Activated CD4-positive, alpha-beta T cell treated with anti-CD3 and anti-CD28 coated beads, Interleukin-2, amount 50 U/mL, for 1 hour (primary cell): ENCODE data around the gene CRTC3.
A peak's percentile ranks its signal among the peaks of the same experiment; 100 is the strongest.
"Not testable (repeated sequence)": the region's sequence is repeated elsewhere in the genome, so short reads cannot be mapped to it uniquely, and the experiment has no call there.

Source experiments
- DNase-seq: peaks from one replicate; pipeline ENCODE4 v3.0.0-alpha.2; 2020

The CRTC3 gene

GRCh38 chr15:90633360-90633759, 103.6 kb downstream of the CRTC3 start:
- no peak for DNase-seq

GRCh38 chr15:90636993-90637392, 107.3 kb downstream of the CRTC3 start:
- not testable (repeated sequence) for DNase-seq

GRCh38 chr15:90637693-90638092, 108.0 kb downstream of the CRTC3 start:
- no peak for DNase-seq

GRCh38 chr15:90638201-90638691, 108.5 kb downstream of the CRTC3 start:
- DNase-seq, result no peak

- no peak for DNase-seq
Observed at GRCh38 chr15:90638963-90639362, 109.2 kb downstream of the CRTC3 start.

- no peak for DNase-seq
Observed at GRCh38 chr15:90640862-90641261, 111.1 kb downstream of the CRTC3 start.

GRCh38 chr15:90641581-90642463, 112.1 kb downstream of the CRTC3 start:
- DNase-seq, result no peak

- DNase-seq, result no peak
Observed at GRCh38 chr15:90642464-90643300, 113.0 kb downstream of the CRTC3 start.

- no peak for DNase-seq
Observed at GRCh38 chr15:90643301-90643632, 113.5 kb downstream of the CRTC3 start.

GRCh38 chr15:90644526-90644925, 114.8 kb downstream of the CRTC3 start:
- no peak for DNase-seq

GRCh38 chr15:90644952-90645725, 115.4 kb downstream of the CRTC3 start:
- DNase-seq, result no peak

- no peak for DNase-seq
Observed at GRCh38 chr15:90645873-90646575, 116.3 kb downstream of the CRTC3 start.

- no peak for DNase-seq
Observed at GRCh38 chr15:90646662-90647305, 117.1 kb downstream of the CRTC3 start.

- DNase-seq, result no peak
Observed at GRCh38 chr15:90647326-90647725, 117.6 kb downstream of the CRTC3 start.

GRCh38 chr15:90648137-90649070, 118.7 kb downstream of the CRTC3 start:
- DNase-seq, result peak; percentile 52

GRCh38 chr15:90650117-90650955, 120.6 kb downstream of the CRTC3 start:
- DNase-seq, result no peak

GRCh38 chr15:90650956-90651689, 121.4 kb downstream of the CRTC3 start:
- no peak for DNase-seq

- DNase-seq, result no peak
Observed at GRCh38 chr15:90654233-90655136, 124.8 kb downstream of the CRTC3 start.
